GM19240 (cell line): ENCODE measurements around the gene ZNF19.

Experiments used
- DNase-seq: peaks from one replicate; pipeline ENCODE4 v3.0.0; 2011; ENCODE audit warnings: low spot score; ENCODE audit not compliant: insufficient read length

ZNF19 gene

DNA sequence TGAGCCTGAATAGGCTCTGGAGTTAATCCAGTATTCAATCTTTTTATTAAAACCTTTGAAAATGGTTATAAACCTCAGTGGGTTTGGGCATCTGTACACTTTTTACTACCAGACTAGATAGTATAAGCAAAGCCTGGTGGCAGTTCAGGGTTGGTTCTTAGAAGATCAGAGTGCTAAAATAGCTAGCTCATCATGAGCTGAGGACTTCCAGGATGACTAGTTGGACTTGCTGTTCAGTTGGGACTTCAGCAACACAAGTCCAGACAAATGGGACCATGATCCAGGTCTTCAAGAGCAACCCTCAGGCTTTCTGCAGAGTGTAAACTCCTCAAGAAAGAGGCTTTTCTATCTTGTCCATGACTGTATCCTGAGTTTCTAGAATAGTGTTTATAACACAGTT lies 1.2 kb upstream of the ZNF19 start:
- DNase-seq = no peak

- peak; percentile 53 for DNase-seq
Observed at GRCh38 chr16:71484006-71484893, 4.9 kb downstream of the ZNF19 start.

GRCh38 chr16:71482569-71482968 lies 6.6 kb downstream of the ZNF19 start:
- no peak for DNase-seq

DNA sequence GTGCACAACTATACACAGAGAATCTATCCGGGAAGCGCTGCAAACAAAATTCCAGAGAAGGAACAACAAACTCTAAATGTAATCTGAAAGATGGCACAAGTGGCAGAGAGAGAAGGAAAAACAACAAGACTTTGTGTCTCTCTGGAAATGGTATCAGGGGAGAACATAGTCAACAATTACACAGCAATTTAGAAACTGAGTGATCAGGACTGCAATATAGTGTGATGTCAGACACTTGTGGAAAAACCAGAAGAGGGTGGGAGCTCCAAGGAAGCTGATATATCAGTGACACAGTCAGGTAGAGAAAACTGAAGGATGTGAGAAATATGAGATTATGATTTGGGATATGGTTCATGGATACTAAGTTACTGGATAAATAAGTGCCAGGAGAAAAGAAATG lies 8.2 kb downstream of the ZNF19 start:
- no peak for DNase-seq

- no peak for DNase-seq
Observed at GRCh38 chr16:71479420-71479819, 9.7 kb downstream of the ZNF19 start.

DNA sequence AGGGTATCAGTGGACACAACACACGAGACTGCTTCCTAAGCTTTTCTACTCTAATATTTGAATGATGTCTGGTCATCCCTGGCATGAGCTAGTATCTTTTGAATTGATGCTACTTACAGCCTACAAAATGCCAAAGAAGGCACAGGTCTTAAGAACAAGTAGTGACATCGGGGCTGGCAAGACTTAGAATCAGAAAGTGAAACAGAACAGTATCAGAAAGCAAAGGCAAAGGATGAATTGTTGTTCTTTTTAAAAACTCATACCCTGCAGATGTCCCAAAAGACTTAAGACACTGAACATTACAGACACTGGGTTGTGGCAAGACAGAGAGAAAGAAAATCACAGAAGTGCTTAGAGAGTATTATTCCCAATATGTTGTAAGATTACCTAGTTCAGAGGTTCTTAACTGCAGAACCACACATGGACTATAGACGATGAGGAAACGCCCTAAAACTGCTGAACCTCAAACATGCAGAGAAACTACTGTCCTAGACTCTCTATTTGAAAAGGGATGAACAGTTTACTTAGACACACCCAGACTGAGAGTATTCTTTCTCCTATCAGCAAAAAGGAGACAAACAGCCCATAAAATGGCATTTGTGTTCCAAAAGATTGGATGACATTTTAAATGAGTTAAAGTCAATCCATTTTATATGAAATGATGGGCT lies 12.5 kb downstream of the ZNF19 start:
- DNase-seq = no peak

- no peak for DNase-seq
Observed at GRCh38 chr16:71474864-71475263, 14.3 kb downstream of the ZNF19 start.

DNA sequence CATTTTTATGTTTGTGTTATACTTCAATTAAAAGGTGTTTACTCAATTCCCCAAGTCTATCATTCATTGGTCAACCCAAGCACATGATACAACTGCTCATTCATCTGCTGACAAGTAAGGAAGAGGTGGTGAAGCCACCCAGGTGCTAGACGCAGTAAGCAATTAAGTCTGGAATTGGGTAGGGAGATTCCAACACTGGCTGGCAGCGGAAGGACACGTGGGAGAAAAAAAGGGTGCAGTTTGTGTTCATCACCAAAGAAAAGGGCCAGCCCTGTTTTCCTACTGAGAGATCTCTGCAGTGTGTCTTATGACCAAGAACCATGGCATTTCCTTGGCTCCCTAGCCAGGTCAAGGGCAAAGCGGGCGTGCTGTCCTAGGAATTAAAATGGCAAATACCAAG lies 15.2 kb downstream of the ZNF19 start:
- DNase-seq = no peak

DNA sequence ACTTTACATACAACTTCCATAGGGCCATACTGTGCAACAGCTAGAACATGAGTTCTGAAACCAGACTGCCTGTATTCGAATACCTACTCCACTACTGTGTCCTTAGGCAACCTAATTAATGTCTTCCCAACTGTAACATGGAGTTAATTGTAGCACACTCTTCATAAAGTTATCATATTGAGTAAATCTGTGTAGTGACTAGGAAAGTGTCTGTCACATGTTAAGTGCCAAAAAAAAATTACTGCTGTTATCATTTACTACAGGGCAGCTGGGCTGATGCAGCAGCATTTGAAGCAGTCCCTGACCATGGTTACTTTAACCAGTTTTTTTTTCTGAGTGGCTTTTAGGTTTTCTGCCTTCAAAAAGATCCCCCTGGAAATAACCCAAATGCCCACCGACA lies 16.2 kb downstream of the ZNF19 start:
- DNase-seq = no peak

DNA sequence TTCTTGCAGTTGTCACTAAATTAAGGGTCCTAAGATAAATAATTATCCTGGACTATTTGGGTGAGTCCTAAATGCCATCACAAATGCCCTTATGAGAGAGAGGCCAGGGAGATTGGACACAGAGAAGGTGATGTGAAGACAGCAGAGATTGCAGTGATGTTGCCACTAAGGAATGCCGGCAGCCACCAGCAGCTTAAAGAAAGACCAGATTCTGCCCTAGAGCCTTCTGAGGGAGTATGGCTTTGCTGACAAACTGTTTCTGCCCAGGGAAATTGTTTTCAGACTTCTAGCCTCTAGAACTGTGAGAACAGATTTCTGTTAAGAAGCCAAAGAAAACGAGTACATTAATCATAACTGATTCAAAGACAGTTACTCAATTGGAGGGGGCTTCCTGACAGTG lies 17.1 kb downstream of the ZNF19 start:
- no peak for DNase-seq

DNA sequence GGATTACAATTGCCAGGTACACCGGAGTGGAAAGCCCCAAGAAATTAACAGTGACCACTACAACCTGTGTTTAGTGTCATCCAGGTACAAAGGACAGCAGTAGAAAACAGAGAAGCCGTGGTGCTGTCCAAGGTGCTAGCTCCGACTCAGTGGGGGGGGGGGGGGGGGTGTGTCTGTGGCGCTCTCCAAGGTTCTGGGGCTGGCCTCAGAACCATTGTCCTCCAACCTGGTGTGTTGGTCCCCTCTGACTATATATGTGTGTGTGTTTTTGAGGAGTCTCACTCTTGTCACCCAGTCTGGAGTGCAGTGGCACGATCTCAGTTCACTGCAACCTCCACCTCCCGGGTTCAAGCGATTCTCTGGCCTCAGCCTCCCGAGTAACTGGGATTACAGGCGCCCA lies 21.3 kb downstream of the ZNF19 start:
- DNase-seq = no peak

- no peak for DNase-seq
Observed at GRCh38 chr16:71464231-71464630, 24.9 kb downstream of the ZNF19 start.

DNA sequence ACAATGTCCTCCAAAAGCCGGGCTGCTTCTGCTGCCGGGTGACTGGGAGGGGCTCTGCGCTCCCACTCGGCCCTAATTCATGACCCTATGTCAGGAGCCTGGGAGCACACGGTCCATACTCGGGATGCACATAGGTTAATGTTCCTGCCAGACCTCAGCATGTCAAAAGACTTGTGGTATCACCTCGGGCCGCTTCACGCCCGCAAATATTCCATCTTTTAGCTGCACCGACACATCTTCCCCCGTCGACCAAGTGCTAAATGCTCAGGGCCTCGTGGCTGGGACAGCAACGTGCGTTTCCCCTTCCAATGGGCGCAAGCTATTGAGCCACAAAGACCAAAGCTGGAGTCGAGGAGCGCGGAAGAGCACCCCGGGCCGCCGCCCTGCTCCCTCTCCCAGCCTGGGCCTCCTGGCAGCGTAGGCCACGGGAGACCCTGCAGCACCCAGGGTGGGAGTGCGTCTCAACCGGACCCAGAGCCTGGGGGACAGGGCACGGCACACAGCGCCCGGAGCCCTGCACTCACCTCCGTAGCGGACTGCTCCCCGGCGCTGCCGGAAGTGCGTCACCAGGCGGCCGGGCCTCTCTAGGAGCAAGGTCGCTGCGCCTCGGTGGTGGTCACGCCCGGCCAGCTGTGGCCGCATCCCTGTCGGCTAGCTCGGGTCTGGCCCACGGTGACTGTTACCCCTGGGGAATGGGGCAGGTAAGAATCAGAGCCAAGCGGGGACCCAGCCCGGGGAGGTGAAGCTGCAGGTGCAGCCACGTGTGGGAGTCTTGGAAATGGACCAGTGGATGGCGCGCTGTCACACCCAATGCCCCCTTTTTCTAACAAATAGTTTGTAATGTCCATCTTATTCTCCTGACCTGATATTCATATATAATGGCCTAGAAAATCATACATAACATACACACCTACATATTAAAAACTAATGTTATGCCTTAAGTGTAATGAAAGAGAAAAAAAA lies 27.2 kb downstream of the ZNF19 start, which contains the start of gene ZNF23:
ZNF23 (minus strand) TSS at position 562 of the 963 bp plus-strand sequence. CDS start 5,451 bp downstream, outside the sequence.
- peak; percentile 97 for DNase-seq

DNA sequence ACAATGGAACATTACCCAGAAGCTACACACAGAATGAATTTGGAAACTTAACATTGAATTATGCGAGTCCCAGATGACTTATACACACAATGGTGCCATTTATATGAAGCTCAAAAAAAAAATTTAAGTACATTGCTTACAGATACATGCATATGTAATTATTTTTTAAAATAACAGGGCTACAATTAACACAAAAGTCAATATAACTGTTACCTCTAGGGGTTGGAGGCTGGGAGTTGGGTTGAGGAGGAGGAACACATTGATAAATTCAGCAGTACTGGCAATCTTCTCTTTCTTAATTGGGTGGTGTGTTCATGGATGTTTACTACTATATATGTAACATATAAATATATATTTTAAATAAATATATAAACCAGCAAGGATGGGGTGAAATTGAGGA lies 28.2 kb downstream of the ZNF19 start:
- DNase-seq = no peak

DNA sequence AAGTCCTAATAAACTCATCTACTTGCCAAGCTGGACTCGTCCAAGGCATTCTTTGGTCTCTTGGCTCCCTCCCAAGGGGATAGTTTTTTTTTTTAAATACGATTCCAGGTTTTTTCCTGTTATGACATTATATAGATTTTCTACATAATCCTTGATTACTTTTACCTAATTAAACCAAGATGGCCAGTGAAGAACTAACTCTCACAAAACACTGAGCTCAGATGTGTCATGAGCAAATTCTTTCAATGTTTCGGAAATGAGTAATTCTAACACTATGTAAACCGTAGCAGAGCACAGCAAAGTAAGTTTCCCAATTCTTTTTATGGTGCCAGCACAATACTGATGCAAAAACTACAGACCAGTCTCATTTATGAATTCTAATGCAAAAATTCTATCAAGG lies 28.9 kb downstream of the ZNF19 start:
- DNase-seq = no peak

- DNase-seq = no peak
Observed at GRCh38 chr16:71459510-71459909, 29.6 kb downstream of the ZNF19 start.

- DNase-seq = no peak
Observed at GRCh38 chr16:71456801-71457200, 32.3 kb downstream of the ZNF19 start.

DNA sequence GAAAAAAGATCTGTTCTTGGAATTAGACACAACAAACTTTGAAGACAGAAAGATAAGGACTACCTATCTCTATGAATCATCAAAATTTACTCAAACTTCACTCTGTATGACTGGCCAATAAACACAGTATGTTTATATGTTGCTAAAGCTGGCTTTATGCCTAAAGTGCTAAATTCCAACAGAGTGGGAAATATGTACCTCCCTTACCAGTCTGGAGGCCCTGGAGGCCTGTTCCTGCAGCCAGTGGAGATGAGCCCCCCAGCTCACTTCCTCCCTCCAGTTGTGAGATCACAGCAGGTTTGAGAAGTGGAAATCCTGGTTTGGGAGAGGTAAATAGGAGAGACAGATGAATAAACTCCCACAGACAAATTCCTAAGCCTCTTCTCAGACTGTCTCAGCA lies 36.1 kb downstream of the ZNF19 start:
- DNase-seq = no peak

DNA sequence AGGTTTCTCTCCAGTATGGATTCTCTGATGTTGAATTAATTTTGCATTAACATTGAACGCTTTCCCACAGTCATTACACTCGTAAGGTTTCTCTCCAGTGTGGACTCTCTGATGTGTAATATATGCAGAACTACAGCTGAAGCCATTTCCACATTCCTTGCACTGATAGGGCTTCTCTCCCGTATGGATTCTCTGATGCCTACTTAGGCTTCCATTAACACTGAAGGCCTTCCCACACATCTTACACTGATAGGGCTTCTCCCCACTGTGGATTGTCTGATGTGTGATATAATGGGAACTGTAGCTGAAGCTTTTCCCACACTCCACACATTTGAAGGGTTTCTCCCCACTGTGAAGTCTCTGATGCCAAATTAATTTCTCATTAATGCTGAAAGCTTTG lies 40.1 kb downstream of the ZNF19 start:
- no peak for DNase-seq

DNA sequence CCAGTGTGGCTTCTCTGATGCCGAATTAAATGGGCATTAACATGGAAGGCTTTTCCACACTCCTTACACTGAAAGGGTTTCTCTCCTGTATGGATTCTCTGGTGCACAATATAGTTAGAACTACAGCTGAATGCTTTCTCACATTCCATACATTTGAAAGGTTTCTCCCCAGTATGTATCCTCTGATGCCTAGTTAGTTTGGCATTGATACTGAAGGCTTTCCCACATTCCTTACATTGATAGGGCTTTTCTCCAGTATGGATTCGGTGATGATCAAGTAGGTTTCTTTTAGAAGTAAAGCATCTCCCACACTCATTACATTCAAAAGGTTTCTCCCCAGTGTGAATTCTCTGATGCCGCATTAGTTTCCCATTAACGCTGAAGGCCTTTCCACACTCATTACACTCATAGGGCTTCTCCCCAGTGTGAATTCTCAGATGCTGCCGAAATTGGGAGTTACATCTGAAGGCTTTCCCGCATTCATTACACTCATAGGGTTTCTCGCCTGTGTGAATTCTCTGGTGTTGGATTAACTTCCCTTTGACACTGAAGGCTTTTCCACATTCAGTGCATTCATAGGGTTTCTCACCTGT lies 40.8 kb downstream of the ZNF19 start:
- no peak for DNase-seq

DNA sequence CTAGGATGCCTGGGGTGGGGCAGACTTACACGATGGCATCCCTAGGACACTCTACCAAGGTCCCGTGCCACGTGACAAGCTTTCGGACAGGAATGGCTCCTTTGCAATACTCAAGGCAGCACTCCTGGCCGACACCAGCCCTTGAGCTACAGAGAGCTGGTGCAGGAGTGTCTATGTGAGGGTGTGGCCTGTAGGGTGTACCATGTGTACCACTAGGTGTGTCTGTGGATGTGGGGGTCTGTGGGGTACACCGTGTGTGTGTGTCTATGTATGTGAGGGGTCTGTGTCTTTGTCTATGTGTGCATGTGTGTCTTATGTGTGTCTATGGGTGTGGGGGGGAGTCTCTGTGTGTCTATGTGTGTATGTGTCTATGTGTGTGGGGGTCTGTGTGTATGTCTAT lies 45.4 kb downstream of the ZNF19 start:
- no peak for DNase-seq
